Breast epithelium (tissue), 4 donors: ENCODE measurements around the gene HUS1B. TPM values are rescaled to one million over a fixed set of nuclear protein-coding genes. Genes with fewer than 3 reads are reported as not detected.

ENCODE experiments used
- DNase-seq, 2 donors: peaks; one replicate each; pipeline ENCODE4 v3.0.0-alpha.2; 2019; ENCODE audit warnings: low spot score in 2 of 2
- H3K27ac ChIP-seq, 2 donors: fragments of 200-600 bp; sonication (generic) in 1 of 2; one replicate each; pipeline ENCODE4 v1.5.1; 2016 to 2019; ENCODE audit warnings: mild to moderate bottlenecking in 1 of 2
- H3K27me3 ChIP-seq, 2 donors: fragments of 200-600 bp; sonication (generic) in 1 of 2; one replicate each; pipeline versions ENCODE4 v1.5.1 to v1.6.0; 2017 to 2019; ENCODE audit warnings: control low read depth in 1 of 2, mild to moderate bottlenecking in 1 of 2
- H3K36me3 ChIP-seq: fragments of 200-600 bp; one replicate; pipeline ENCODE4 v1.5.1; 2019
- H3K4me1 ChIP-seq, 2 donors: fragments of 200-600 bp; sonication (generic); one replicate each; pipeline ENCODE4 v1.5.1; 2016 to 2019; ENCODE audit warnings: control low read depth in 1 of 2
- H3K4me3 ChIP-seq, 3 donors: fragments of 200-600 bp; sonication (generic); 1 replicate in 2 of 3; 2 replicates in 1 of 3; pipeline ENCODE4 v1.5.1; 2016 to 2019; ENCODE audit warnings: mild to moderate bottlenecking in 3 of 3, moderate library complexity in 2 of 3
- H3K9me3 ChIP-seq, 2 donors: fragments of 200-600 bp; sonication (generic) in 1 of 2; one replicate each; pipeline ENCODE4 v1.5.1; 2016 to 2019; ENCODE audit warnings: control low read depth in 1 of 2
- POLR2A ChIP-seq: fragments of 450-650 bp; IDR thresholded peaks from one replicate; pipeline ENCODE4 v1.6.1; 2016; ENCODE audit warnings: antibody characterized with exemption, mild to moderate bottlenecking, moderate library complexity
- POLR2AphosphoS5 ChIP-seq, 3 donors: sonication (generic); formaldehyde crosslinking; IDR thresholded peaks; one replicate each; pipeline ENCODE4 v1.6.1; 2017; ENCODE audit warnings: antibody characterized with exemption in 3 of 3
- intact Hi-C: fragments of 100-400 bp; cut with DNase I; formaldehyde crosslinking; loops from one replicate; pipeline ENCODE4 v1.15.1; 2023; ENCODE audit warnings: low total_unique reads
- total RNA-seq, 3 donors: library from RNA; depleted of rRNA; stranded (reverse); fragments of >200 nt; gene quantifications; one replicate each; pipeline ENCODE4 v1.1.0, GENCODE V29; 2016
- TF ChIP-seq, protein P1 (sequence below), 3 donors: fragments of 450-650 bp; IDR thresholded peaks; one replicate each; pipeline ENCODE4 v1.5.1; 2016 to 2017; ENCODE audit warnings: antibody characterized with exemption in 3 of 3, mild to moderate bottlenecking in 3 of 3, moderate library complexity in 3 of 3

The HUS1B gene
- total RNA-seq, 3 donors from 2014 or later: 3.2 to 5.4 (median 3.9) TPM

GRCh38 chr6:613981-614380 is 42.9 kb downstream of the HUS1B start:
- no peaks in the 10 kb centered on the region for H3K4me1 ChIP-seq
- no peaks in the 10 kb centered on the region for H3K9me3 ChIP-seq
- intact Hi-C loops: no loop called here
- H3K36me3 ChIP-seq: no peaks in the 10 kb centered on the region
- H3K27ac ChIP-seq: no peak overlapping the region
- TF ChIP-seq POLR2A (no peak), POLR2AphosphoS5 (IDR thresholded peaks at IDR 0.05) (no peak)
- TF ChIP-seq, protein P1, sequence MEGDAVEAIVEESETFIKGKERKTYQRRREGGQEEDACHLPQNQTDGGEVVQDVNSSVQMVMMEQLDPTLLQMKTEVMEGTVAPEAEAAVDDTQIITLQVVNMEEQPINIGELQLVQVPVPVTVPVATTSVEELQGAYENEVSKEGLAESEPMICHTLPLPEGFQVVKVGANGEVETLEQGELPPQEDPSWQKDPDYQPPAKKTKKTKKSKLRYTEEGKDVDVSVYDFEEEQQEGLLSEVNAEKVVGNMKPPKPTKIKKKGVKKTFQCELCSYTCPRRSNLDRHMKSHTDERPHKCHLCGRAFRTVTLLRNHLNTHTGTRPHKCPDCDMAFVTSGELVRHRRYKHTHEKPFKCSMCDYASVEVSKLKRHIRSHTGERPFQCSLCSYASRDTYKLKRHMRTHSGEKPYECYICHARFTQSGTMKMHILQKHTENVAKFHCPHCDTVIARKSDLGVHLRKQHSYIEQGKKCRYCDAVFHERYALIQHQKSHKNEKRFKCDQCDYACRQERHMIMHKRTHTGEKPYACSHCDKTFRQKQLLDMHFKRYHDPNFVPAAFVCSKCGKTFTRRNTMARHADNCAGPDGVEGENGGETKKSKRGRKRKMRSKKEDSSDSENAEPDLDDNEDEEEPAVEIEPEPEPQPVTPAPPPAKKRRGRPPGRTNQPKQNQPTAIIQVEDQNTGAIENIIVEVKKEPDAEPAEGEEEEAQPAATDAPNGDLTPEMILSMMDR (IDR thresholded peaks at IDR 0.05): no peak
- DNase-seq: no peak
- no peak overlapping the region for H3K4me3 ChIP-seq
- H3K27me3 ChIP-seq: no peaks in the 10 kb centered on the region

GRCh38 chr6:611928-612327 is 45.0 kb downstream of the HUS1B start:
- H3K4me3 ChIP-seq: no peak overlapping the region
- no peak overlapping the region for H3K27ac ChIP-seq
- H3K9me3 ChIP-seq: no peaks in the 10 kb centered on the region

GRCh38 chr6:610882-611281 is 46.0 kb downstream of the HUS1B start:
- no peaks in the 10 kb centered on the region for H3K27me3 ChIP-seq
- H3K4me1 ChIP-seq: no peaks in the 10 kb centered on the region
- no peak for TF ChIP-seq POLR2A
- TF ChIP-seq POLR2AphosphoS5 (IDR thresholded peaks at IDR 0.05): no peak
- TF ChIP-seq, protein P1 (IDR thresholded peaks at IDR 0.05): no peak
- intact Hi-C loops: no loop called here
- no peaks in the 10 kb centered on the region for H3K36me3 ChIP-seq
- H3K9me3 ChIP-seq: no peaks in the 10 kb centered on the region
- no peak for DNase-seq
- no peak overlapping the region for H3K4me3 ChIP-seq
- H3K27ac ChIP-seq: no peak overlapping the region

More at GRCh38 chr6:611928-612327, 45.0 kb downstream of the HUS1B start:
- H3K36me3 ChIP-seq: no peaks in the 10 kb centered on the region
- DNase-seq: no peak
- H3K4me1 ChIP-seq: no peaks in the 10 kb centered on the region
- intact Hi-C loops: no loop called here
- no peaks in the 10 kb centered on the region for H3K27me3 ChIP-seq
- TF ChIP-seq POLR2A: no peak
- no peak for TF ChIP-seq POLR2AphosphoS5 (IDR thresholded peaks at IDR 0.05)
- TF ChIP-seq, protein P1 (IDR thresholded peaks at IDR 0.05): no peak

GRCh38 chr6:609905-610304 is 47.0 kb downstream of the HUS1B start:
- no peak overlapping the region for H3K4me3 ChIP-seq
- no peaks in the 10 kb centered on the region for H3K27me3 ChIP-seq
- TF ChIP-seq POLR2A (no peak), POLR2AphosphoS5 (IDR thresholded peaks at IDR 0.05) (no peak)
- TF ChIP-seq, protein P1 (IDR thresholded peaks at IDR 0.05): no peak
- intact Hi-C loops: no loop called here
- no peaks in the 10 kb centered on the region for H3K36me3 ChIP-seq
- H3K27ac ChIP-seq: no peak overlapping the region
- no peak for DNase-seq
- H3K9me3 ChIP-seq: no peaks in the 10 kb centered on the region
- H3K4me1 ChIP-seq: no peaks in the 10 kb centered on the region

GRCh38 chr6:606829-607379 is 50.0 kb downstream of the HUS1B start:
- DNase-seq: no peak
- no peaks in the 10 kb centered on the region for H3K27me3 ChIP-seq
- no peak overlapping the region for H3K27ac ChIP-seq
- no peak overlapping the region for H3K4me3 ChIP-seq
- no peak for TF ChIP-seq POLR2AphosphoS5 (IDR thresholded peaks at IDR 0.05)
- intact Hi-C loops: no loop called here
- no peaks in the 10 kb centered on the region for H3K9me3 ChIP-seq
- no peaks in the 10 kb centered on the region for H3K4me1 ChIP-seq
- no peaks in the 10 kb centered on the region for H3K36me3 ChIP-seq

Other genes starting within 250 kb of the HUS1B start
- 10 to 100 TPM; 19.7 to 37.3 (median 26.5) TPM for gene EXOC2, start 36.0 kb upstream of the HUS1B start, total RNA-seq